ENCODE results near the gene OGFRL1.
A peak's percentile ranks its signal among the peaks of the same experiment; 100 is the strongest.

Gene OGFRL1

DNA sequence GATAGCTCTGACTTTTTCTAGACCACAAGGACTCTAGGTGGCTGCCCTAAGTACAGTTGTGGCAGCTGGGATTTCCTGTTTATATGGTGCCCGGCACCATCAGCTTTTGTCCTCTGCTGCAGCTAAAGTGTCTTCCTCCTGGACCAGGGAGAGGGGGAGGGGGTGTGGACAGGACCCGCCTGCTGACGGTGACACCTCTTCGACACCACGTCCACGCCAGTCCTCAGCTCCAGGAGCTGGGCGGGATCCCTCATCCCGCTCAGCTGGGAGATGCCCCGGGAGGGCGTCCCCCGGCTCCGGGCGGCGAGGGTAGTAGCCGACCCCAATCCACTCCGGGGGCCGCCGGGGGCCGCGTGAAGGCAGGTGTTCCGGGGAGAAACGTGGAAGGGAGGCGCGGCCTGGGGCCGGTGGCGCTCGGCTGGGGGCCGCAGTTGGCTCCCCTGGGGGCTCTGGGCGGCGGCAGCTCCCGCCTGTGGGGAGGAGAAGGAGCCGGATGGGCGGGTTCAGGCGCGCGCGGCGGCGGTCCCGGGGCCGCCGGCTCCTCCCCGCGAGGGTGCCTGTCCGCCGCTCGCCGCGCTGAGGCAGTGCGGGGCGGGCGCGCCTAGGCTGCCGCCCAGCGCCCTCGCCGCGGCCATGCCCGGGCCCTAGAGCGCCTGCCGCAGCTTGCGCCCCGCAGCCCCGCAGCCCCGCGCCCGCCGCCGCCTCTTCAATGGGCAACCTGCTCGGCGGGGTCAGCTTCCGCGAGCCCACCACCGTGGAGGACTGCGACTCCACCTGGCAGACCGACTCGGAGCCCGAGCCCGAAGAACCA lies at the start of gene OGFRL1:
Gene OGFRL1, plus strand, starts transcription at position 584 of the 811 bp plus-strand sequence. Its CDS starts 126 bp downstream, at position 710.
- Histone ChIP-seq H3K27me3 (ENCODE audit: control insufficient read depth, insufficient read depth, low read length) (no peaks in the 10 kb centered on the region), H3K4me3 (ENCODE audit: low read depth, low read length) (peak within 1 kb of the TSS; percentile 53), H3K9me3 (ENCODE audit: control insufficient read depth, insufficient read depth, low read depth, low read length) (no peaks in the 10 kb centered on the region), H3K36me3 (ENCODE audit: control insufficient read depth, insufficient read depth, low read length) (no peaks in the 10 kb centered on the region), H3K9ac (ENCODE audit: low read length) (peak within 1 kb of the TSS; percentile 63), H3K27ac (ENCODE audit: low read depth, low read length) (no peak within 1 kb of the TSS), H3K4me1 (ENCODE audit: control insufficient read depth, insufficient read depth, low read length) (peaks cover 24% of the 10 kb centered on the region)

DNA sequence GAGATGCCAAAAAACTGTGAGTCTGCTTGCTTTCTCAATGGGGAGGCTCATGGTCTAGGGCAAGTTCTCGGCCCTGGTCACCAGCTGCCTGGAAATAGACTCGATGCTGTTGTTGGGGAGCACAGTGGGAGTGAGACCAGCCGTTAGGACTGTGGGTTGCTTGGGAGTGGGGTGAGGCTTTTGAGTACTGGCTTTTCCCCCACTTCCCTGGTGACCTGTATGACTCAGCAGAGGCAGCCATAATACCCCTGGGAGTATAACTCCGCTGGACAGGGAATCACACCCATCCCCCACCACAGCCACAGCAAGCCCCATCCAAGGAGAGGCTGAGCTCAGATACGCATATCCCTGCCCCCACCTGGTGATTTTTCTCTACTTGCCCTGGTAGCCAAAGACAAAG lies 48.9 kb upstream of the OGFRL1 start:
- peaks cover 8% of the 10 kb centered on the region; the same call in 1 of the 2 replicates for H3K9me3 ChIP-seq (ENCODE audit: control insufficient read depth, insufficient read depth, low read depth, low read length)
- H3K36me3 ChIP-seq (ENCODE audit: control insufficient read depth, insufficient read depth, low read length): no peaks in the 10 kb centered on the region
- no peak overlapping the region for H3K27ac ChIP-seq (ENCODE audit: low read depth, low read length)
- no peak overlapping the region for H3K9ac ChIP-seq (ENCODE audit: low read length)
- H3K4me3 ChIP-seq (ENCODE audit: low read depth, low read length): no peak overlapping the region
- no peaks in the 10 kb centered on the region for H3K27me3 ChIP-seq (ENCODE audit: control insufficient read depth, insufficient read depth, low read length)
- H3K4me1 ChIP-seq (ENCODE audit: control insufficient read depth, insufficient read depth, low read length): peaks cover 4% of the 10 kb centered on the region

DNA sequence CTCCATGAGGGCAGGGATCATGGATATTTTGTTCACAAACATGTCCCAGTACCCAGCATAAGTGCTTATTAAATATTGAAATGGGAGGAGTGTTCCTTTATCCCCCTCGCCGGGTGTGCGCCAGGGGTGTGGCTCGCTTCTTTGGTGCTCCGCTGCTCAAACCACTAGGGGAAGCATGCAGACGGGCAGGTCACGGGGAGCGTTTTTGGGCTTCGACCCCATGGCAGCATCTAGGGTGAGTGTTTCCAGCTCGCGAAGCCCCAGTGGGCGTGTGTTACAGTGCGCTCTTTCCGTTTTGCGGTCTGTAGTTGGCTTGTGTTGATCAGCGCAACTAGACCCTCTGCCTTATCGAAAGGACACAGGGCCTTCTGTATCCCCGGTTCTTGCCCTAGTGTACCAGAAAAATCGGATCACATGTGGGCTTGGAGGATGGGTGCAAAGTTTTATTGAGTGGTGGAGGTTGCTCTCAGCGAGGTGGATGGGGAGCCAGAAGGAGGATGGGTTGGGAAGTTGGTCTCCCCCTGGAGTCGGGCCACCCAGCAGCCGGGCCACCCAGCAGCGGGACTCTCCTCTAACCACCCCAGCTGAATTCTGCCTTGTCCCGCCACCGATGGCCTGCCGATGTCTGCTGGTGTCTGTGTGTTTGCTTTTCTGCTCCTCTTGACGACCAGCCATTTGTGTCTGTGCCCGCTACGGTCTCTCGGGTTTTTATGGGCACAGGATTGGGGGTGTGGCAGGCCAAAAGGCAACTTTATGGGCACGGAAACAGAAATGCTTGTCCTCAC lies 43.2 kb upstream of the OGFRL1 start:
- Histone ChIP-seq H3K4me3 (ENCODE audit: low read depth, low read length) (no peak overlapping the region), H3K9ac (ENCODE audit: low read length) (no peak overlapping the region)

DNA sequence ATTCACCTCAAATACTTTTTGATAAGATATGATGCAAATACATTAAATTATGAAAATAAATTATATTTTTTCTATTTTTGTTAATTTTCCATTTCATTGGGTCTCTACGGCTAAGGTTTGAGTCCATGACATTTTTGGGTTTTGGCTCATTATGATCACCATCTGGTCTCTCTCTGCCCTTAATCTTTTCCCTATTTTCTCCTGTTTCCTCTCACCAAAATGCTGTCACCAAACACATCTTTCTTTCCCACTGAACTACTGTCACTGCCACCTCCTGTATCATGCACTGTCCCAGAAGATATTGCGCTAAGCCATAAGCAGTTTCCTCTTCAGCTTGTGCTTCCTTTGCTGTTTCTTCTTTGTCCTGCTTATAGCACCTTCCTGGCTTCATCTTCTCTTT lies 42.0 kb upstream of the OGFRL1 start:
- Histone ChIP-seq H3K9me3 (ENCODE audit: control insufficient read depth, insufficient read depth, low read depth, low read length) (0 out of 2 replicates have a peak, but pooled peaks cover 2% of the 10 kb centered on the region), H3K36me3 (ENCODE audit: control insufficient read depth, insufficient read depth, low read length) (no peaks in the 10 kb centered on the region), H3K27ac (ENCODE audit: low read depth, low read length) (no peak overlapping the region), H3K9ac (ENCODE audit: low read length) (no peak overlapping the region), H3K4me1 (ENCODE audit: control insufficient read depth, insufficient read depth, low read length) (peaks cover 12% of the 10 kb centered on the region), H3K27me3 (ENCODE audit: control insufficient read depth, insufficient read depth, low read length) (no peaks in the 10 kb centered on the region), H3K4me3 (ENCODE audit: low read depth, low read length) (no peak overlapping the region)

More for the DNA sequence above, 43.2 kb upstream of the OGFRL1 start:
- Histone ChIP-seq H3K36me3 (ENCODE audit: control insufficient read depth, insufficient read depth, low read length) (no peaks in the 10 kb centered on the region), H3K27me3 (ENCODE audit: control insufficient read depth, insufficient read depth, low read length) (no peaks in the 10 kb centered on the region), H3K27ac (ENCODE audit: low read depth, low read length) (no peak overlapping the region), H3K9me3 (ENCODE audit: control insufficient read depth, insufficient read depth, low read depth, low read length) (0 out of 2 replicates have a peak, but pooled peaks cover 4% of the 10 kb centered on the region), H3K4me1 (ENCODE audit: control insufficient read depth, insufficient read depth, low read length) (peaks cover 12% of the 10 kb centered on the region)

DNA sequence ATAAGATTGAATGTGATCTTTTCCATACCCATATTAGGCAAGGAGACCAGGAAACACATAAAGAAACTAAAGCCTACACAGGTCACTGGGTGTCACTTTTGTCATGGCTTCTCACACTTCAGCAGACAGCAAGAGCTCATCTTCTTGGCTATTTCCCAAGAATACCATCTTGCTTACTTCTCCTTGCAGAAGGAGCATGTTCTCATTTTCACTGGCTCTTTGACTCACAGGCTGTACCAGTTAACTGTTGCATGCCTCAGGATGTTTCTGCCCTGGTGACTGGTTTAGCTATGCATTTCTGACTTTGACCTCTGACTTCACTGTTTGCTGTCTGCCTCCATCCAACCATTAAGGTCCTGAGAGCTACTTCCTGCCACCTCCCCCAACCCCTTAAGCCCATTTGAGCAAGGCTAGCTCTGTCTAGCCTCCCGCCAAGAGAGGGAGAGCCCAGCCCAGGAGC lies 40.3 kb upstream of the OGFRL1 start:
- Histone ChIP-seq H3K27ac (ENCODE audit: low read depth, low read length) (no peak overlapping the region), H3K27me3 (ENCODE audit: control insufficient read depth, insufficient read depth, low read length) (no peaks in the 10 kb centered on the region), H3K9me3 (ENCODE audit: control insufficient read depth, insufficient read depth, low read depth, low read length) (no peaks in the 10 kb centered on the region), H3K4me3 (ENCODE audit: low read depth, low read length) (no peak overlapping the region), H3K4me1 (ENCODE audit: control insufficient read depth, insufficient read depth, low read length) (peaks cover 19% of the 10 kb centered on the region), H3K9ac (ENCODE audit: low read length) (no peak overlapping the region), H3K36me3 (ENCODE audit: control insufficient read depth, insufficient read depth, low read length) (no peaks in the 10 kb centered on the region)

DNA sequence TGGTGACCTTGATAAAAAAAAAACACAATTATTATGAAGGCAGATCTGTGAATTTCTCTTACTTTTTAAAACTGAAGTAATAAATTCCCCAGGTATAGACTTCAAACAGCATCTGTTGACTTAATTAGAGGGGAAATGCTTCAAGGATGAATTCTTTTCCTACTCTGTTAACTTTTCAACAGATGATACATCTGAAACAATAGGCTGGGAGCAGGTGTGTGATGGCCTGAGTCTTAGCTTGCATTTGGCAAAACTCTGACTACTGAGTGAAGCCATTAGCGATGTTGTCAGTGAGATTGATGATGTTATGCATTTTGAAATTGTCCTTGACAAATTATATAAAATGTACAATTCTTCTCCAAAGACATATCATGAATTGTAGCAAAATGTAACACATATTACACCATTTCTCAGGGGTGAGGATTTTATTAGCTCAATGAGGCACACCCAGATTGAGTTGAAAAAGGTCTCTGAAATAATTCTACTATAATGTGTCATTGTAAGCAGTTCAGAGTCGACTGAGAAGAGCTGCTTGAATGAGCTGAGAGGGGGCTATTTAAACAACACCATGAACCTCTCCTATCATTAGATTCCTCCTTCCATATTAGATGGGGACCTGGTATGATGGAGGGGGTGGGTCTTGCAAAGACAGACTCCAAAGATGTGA lies 39.6 kb upstream of the OGFRL1 start:
- Histone ChIP-seq H3K4me3 (ENCODE audit: low read depth, low read length) (no peak overlapping the region), H3K27ac (ENCODE audit: low read depth, low read length) (no peak overlapping the region), H3K36me3 (ENCODE audit: control insufficient read depth, insufficient read depth, low read length) (no peaks in the 10 kb centered on the region), H3K27me3 (ENCODE audit: control insufficient read depth, insufficient read depth, low read length) (no peaks in the 10 kb centered on the region), H3K4me1 (ENCODE audit: control insufficient read depth, insufficient read depth, low read length) (peaks cover 23% of the 10 kb centered on the region), H3K9me3 (ENCODE audit: control insufficient read depth, insufficient read depth, low read depth, low read length) (no peaks in the 10 kb centered on the region), H3K9ac (ENCODE audit: low read length) (no peak overlapping the region)

DNA sequence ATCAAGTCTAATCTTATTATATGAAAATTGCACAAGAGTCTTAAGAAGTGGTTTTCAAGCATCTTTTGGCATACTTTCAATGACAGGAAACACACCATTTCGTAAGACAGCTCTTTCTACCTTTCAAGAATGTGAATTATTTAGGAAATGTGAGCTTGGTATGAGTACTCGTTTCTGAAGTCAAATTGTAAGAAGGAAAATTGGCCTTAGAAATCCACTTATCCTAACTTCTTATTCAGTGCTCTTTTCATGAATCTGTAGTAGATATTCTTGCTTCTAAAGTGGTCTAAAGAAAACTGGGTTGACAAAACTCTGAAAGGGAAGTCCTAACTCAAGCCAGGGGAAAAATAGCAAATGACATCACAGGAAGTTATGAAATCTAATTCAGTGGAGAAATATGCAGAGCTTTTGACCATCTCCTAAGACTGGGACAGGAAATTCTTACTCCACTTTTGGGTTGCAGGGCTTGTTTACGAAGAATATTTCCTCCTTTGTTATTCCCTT lies 38.5 kb upstream of the OGFRL1 start:
- H3K9me3 ChIP-seq (ENCODE audit: control insufficient read depth, insufficient read depth, low read depth, low read length): no peaks in the 10 kb centered on the region
- no peak overlapping the region for H3K9ac ChIP-seq (ENCODE audit: low read length)
- H3K4me1 ChIP-seq (ENCODE audit: control insufficient read depth, insufficient read depth, low read length): peaks cover 23% of the 10 kb centered on the region
- no peaks in the 10 kb centered on the region for H3K36me3 ChIP-seq (ENCODE audit: control insufficient read depth, insufficient read depth, low read length)
- H3K4me3 ChIP-seq (ENCODE audit: low read depth, low read length): no peak overlapping the region
- H3K27me3 ChIP-seq (ENCODE audit: control insufficient read depth, insufficient read depth, low read length): no peaks in the 10 kb centered on the region
- no peak overlapping the region for H3K27ac ChIP-seq (ENCODE audit: low read depth, low read length)

DNA sequence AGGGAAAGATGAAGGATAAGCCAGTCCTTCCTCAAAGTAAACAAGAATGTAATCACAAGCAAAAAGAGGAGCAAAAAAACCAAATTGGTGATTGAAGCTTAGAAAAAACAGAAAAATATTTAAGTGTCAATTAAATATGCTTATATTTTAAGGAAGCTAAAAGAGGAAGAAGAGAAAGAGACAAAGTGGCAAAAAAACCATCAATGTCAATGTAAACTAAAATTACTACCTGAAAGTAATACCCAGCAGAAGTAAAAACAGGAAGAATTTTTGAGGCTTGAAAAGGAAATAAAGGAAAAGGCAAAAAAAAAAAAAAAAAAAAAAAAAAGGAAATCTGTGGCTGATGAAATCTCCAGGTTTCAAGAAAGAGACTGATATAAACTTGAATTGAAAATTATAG lies 36.2 kb upstream of the OGFRL1 start:
- Histone ChIP-seq H3K4me3 (ENCODE audit: low read depth, low read length) (no peak overlapping the region), H3K9ac (ENCODE audit: low read length) (no peak overlapping the region), H3K27ac (ENCODE audit: low read depth, low read length) (0 out of 2 replicates have a peak overlapping the region, but pooled peaks have one; percentile 27), H3K9me3 (ENCODE audit: control insufficient read depth, insufficient read depth, low read depth, low read length) (no peaks in the 10 kb centered on the region), H3K27me3 (ENCODE audit: control insufficient read depth, insufficient read depth, low read length) (no peaks in the 10 kb centered on the region), H3K36me3 (ENCODE audit: control insufficient read depth, insufficient read depth, low read length) (no peaks in the 10 kb centered on the region), H3K4me1 (ENCODE audit: control insufficient read depth, insufficient read depth, low read length) (peaks cover 23% of the 10 kb centered on the region)

DNA sequence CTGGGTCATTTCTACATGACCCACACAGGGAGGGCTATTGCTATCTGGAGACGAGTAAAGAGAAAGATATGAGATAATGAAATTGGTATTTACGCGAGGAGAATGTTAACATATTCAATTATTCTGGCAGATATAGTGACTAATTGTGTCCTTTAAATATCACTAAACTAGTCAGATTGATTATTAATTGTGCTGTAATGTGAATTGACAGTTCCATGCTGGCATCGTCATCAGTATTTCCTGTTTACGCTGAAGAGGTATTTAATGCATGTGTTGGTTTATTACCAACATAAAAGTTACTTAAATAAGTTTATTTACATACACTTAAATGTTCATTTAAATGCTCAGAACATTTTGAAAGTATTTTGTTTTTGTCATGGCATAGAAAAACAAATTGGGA lies 35.7 kb upstream of the OGFRL1 start:
- 0 out of 2 replicates have a peak overlapping the region, but pooled peaks have one; percentile 27 for H3K27ac ChIP-seq (ENCODE audit: low read depth, low read length)
- H3K27me3 ChIP-seq (ENCODE audit: control insufficient read depth, insufficient read depth, low read length): no peaks in the 10 kb centered on the region
- H3K36me3 ChIP-seq (ENCODE audit: control insufficient read depth, insufficient read depth, low read length): no peaks in the 10 kb centered on the region
- no peaks in the 10 kb centered on the region for H3K9me3 ChIP-seq (ENCODE audit: control insufficient read depth, insufficient read depth, low read depth, low read length)
- no peak overlapping the region for H3K4me3 ChIP-seq (ENCODE audit: low read depth, low read length)
- H3K9ac ChIP-seq (ENCODE audit: low read length): no peak overlapping the region
- H3K4me1 ChIP-seq (ENCODE audit: control insufficient read depth, insufficient read depth, low read length): peaks cover 23% of the 10 kb centered on the region

DNA sequence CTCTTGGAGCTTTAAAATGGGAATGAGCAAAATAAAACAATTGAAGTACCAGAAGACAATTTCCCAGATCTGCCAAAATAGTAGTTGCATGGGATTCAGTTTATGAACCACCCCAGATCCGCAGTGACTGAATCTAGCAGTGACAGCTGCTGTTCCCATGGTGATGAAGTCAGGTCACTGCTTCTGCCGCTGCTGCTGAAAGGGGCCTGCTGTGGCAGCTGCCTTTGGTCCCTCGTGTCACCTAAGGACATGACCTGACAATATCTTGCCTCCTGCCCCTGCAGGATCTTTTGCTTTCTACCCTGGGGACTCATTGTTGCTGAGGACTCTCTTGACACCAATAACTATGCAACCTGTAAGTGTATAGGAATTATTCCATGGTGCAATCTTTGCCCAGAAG lies 34.3 kb upstream of the OGFRL1 start:
- Histone ChIP-seq H3K4me3 (ENCODE audit: low read depth, low read length) (no peak overlapping the region), H3K9me3 (ENCODE audit: control insufficient read depth, insufficient read depth, low read depth, low read length) (no peaks in the 10 kb centered on the region), H3K27ac (ENCODE audit: low read depth, low read length) (no peak overlapping the region), H3K9ac (ENCODE audit: low read length) (no peak overlapping the region), H3K27me3 (ENCODE audit: control insufficient read depth, insufficient read depth, low read length) (no peaks in the 10 kb centered on the region), H3K4me1 (ENCODE audit: control insufficient read depth, insufficient read depth, low read length) (peaks cover 20% of the 10 kb centered on the region), H3K36me3 (ENCODE audit: control insufficient read depth, insufficient read depth, low read length) (no peaks in the 10 kb centered on the region)

All from HUES6 (cell line).